DMS 273 treated with DMSO at 0.1 percent for 48 hours (cell line): ENCODE data around the gene ITGB8.

Experiments
- DNase-seq: peaks from one replicate; lab custom pipeline; 2025; lab: John Stamatoyannopoulos, UW

The ITGB8 gene

GRCh38 chr7:20310301-20310700 is 20.4 kb upstream of the ITGB8 start:
- no peak for DNase-seq

GRCh38 chr7:20310963-20311742 is 19.5 kb upstream of the ITGB8 start:
- peak; percentile 11 for DNase-seq

- no peak for DNase-seq
These were observed 19.0 kb upstream of the ITGB8 start for GRCh38 chr7:20311743-20312042.

GRCh38 chr7:20312562-20312961 is 18.1 kb upstream of the ITGB8 start:
- no peak for DNase-seq

- DNase-seq: no peak
These were observed 17.1 kb upstream of the ITGB8 start for GRCh38 chr7:20313626-20314025.

- DNase-seq: no peak
These were observed 16.5 kb upstream of the ITGB8 start for GRCh38 chr7:20314198-20314597.

- DNase-seq: peak; percentile 16
These were observed 14.0 kb upstream of the ITGB8 start for GRCh38 chr7:20316706-20317105.

- no peak for DNase-seq
These were observed 13.3 kb upstream of the ITGB8 start for GRCh38 chr7:20317413-20317812.

GRCh38 chr7:20318933-20319332 is 11.8 kb upstream of the ITGB8 start:
- no peak for DNase-seq

GRCh38 chr7:20320322-20320721 is 10.4 kb upstream of the ITGB8 start:
- DNase-seq: no peak

GRCh38 chr7:20320786-20321185 is 9.9 kb upstream of the ITGB8 start:
- no peak for DNase-seq

GRCh38 chr7:20323595-20323994 is 7.1 kb upstream of the ITGB8 start:
- no peak for DNase-seq

GRCh38 chr7:20326342-20326741 is 4.4 kb upstream of the ITGB8 start:
- no peak for DNase-seq

- no peak for DNase-seq
These were observed 3.6 kb upstream of the ITGB8 start for GRCh38 chr7:20327055-20327454.

- no peak for DNase-seq
These were observed 2.7 kb upstream of the ITGB8 start for GRCh38 chr7:20328027-20328426.

- DNase-seq: no peak
These were observed 2.0 kb upstream of the ITGB8 start for GRCh38 chr7:20328692-20329091.

- DNase-seq: peak; percentile 21
These were observed 1.1 kb upstream of the ITGB8 start for GRCh38 chr7:20329389-20330238.

GRCh38 chr7:20330928-20331909 is 519 bp downstream of the ITGB8 start:
- no peak for DNase-seq

- no peak for DNase-seq
These were observed 1.5 kb downstream of the ITGB8 start for GRCh38 chr7:20331910-20332813.

- DNase-seq: no peak
These were observed 7.6 kb downstream of the ITGB8 start for GRCh38 chr7:20338285-20338684.

- no peak for DNase-seq
These were observed 10.1 kb downstream of the ITGB8 start for GRCh38 chr7:20340839-20341238.
